Activated CD4-positive, alpha-beta T cell treated with anti-CD3 and anti-CD28 coated beads, Interleukin-2, amount 50 U/mL, for 1 hour (primary cell): Measurements from ENCODE around the gene ARHGAP8.
"Not testable (repeated sequence)": the region's sequence is repeated elsewhere in the genome, so short reads cannot be mapped to it uniquely, and the experiment has no call there.

Experiments used
- DNase-seq: peaks from one replicate; pipeline ENCODE4 v3.0.0-alpha.2; 2020

The ARHGAP8 gene

DNA sequence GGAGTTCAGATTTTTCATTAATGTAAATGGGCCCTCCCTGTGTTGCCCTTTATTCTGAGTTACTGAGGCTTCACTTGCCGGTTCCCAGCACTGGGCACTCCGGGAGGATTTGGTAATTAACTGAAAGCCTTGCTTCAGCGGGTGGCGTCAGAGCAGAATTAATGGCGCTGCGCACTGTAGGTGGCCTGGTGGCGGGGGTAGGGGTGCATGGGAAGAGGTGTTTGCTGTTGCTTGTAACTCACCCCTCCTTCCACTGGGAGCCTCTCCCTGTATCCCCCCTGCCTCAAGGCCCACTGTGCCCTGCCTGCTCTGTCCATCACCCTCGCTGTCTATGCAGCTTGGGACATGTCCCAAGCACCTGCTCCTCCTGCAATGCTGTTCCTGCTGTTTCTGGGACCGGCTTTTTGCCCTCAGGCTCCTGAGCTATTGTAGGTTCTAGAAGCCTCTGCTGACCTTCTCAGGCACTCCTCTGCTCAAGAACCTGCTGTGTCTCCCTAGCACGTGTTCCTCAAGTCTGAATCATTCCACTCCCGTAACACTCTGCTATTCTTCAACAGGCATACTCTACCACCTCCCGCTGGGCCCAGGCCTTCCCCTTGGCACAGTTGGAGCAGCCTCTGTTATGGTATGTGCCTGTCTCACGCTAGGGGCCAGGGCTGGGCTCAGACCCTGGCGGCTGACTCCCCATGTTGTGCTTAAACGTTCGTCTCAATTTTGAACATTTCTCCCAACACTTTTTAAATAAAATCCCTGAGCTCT, 24.4 kb downstream of the ARHGAP8 start:
- DNase-seq: no peak

DNA sequence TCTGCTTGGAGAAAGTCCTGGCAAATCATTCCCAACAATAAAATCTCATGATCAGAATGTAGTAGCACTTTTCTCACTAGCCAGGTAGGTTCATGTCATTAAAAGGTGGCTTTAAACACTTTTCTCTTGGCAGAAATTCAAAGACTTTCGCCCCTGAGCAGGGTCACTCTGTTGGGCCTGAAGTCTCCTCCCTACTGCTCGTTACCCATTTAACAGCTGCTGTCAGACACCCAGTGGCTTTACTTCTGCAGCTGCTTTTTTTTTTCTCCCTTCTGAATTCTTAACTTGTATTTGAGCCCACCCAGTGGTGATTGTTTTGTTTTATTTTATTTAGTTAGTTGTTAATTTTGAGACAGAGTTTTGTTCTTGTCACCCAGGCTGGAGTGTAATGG, 25.0 kb downstream of the ARHGAP8 start:
- DNase-seq: no peak

DNA sequence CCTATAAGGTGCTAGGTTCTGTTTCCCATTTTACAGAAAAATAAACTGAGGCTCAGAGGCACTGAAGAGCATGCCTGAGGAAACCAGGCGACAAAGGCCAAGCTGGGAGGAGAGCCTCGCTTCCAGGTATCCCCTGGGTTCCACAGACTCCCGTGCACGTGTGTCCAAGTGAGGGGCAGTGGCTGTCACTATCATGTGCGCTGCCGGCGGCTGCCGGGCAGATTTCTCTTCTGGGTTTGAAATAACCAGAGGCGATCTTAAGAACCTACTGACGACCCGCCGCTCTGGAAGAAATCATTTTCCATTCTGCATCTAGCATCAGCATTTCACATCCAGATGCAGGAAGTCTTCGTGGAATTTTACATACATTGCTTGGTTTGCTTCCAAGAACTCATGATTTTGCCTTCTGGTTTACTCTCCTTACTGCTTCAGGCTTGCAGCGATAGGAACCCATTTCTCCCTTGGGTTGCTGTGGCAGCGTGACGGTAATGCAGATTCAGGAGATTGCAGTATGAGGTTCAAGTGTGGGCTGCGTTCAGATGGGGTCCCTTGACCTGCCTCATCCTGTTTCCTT, 28.6 kb downstream of the ARHGAP8 start:
- DNase-seq: no peak

DNA sequence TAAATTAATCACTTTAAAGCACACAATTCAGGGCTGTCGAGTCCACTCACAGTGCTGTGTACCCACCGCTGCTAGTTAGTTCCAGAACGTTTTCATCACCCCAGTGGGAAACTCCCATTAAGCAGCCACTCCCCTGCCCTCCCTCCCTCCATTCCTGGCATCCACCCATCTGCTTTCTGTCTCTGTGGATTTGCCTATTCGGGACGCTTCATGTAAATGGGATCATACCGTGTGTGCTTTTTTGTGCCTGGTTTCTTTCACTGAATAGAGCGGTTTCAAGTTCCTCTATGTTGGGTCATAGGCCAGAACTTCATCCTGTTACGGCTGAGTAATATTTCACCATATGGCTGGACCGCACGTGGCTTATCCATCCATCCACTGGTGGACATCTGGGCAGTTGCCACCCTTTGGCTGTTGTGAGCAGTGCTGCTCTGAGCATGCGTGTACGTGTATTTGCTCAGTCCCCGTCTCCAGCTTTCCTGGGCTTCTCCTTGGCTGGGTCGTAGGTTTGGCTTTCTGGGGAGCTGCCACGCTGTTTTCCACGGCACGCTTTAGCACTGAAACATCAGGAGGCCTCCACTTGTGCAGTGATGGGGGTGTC, 30.1 kb downstream of the ARHGAP8 start:
- DNase-seq: no peak

DNA sequence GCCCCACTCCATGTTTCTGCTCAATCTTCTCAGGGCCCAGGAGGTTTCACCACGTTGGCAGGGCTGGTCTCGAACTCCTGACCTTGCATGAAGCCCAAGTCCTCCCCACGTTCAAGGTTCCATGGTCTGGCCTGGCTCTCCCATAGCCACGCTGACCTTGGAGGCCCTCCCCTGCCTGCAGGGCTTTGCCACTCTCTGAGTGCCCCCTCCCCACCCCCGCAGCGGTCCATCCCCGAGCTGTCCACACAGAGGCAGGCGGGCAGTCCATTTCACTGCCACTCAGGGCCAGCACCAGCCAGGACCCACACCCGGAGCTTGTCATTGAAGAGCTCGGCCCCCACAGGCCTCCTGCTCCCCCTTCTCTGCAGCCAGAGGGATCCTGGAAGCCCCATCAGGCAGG, 30.7 kb downstream of the ARHGAP8 start:
- no peak for DNase-seq

DNA sequence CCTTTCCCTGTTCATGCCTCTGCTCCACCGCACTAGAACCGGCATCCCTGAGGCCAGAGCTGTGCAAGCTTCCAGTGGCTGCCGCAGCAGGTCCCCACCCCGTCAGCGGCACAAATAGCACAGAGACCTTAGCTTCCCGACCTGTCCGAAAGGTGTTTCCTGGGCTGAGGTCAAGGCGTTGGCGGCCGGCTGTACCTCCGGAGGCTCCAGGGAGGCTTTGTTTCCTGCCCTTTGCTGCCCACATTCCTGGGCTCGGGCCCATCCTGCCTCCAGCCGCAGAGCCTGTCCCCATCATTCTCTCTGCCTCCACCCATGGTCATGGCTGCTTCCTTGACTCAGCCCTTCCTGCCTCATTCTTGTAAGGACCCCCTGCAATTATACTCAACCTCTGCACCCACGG, 31.2 kb downstream of the ARHGAP8 start:
- no peak for DNase-seq

DNA sequence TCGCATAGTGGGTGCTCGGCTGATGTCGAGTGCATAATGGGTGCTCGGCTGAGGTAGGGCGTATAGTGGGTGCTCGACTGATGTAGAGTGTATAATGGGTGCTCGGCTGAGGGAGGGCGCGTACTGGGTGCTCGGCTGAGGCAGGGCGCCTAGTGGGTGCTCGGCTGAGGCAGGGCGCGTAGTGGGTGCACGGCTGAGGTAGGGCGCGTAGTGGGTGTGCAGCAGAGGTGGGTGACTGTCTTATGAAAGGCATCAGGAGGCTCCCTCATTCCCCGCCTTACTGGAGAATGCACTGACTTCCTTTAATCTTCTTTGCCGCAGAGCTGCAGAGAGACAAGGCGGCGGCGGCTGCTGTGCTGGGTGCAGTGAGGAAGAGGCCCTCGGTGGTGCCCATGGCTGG, 33.8 kb downstream of the ARHGAP8 start:
- no peak for DNase-seq

GRCh38 chr22:44786610-44787009, 34.2 kb downstream of the ARHGAP8 start:
- DNase-seq: no peak

DNA sequence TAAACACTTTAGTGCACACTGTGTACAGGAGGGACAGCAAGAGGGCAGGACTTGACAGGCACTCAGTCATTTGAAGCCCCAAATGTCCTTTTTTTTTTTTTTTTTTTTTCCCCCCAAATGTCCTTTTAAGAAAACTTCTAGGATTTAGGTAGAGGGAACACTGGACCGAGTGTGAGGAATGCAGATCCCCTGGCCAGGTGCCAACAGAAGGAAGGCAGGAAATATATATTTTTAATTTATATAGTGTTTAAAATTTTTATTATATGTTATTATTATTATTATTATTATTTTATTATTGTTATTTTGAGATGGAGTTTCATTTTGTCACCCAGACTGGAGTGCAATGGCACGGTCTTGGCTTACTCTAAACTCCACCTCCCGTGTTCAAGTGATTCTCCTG, 35.5 kb downstream of the ARHGAP8 start:
- DNase-seq: no peak

DNA sequence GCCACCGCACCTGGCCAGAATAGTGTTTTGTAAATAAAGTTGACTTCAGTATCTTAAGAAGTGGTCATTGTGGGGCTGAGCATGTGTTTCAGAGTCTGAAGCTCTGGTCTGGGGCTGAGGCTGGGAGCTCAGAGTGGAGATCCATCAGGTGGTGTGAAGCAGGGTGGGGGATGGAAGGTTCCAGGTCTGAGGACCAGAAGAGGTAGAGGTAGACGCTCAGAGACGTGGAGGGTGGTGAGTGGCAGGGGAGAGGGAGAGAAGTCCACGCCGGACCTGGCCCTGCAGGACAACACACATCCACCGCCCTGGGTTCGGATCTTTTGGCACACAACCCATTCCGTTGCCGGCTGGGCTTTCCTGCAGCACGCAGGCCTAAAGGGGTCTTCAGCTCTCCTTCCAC, 40.7 kb downstream of the ARHGAP8 start:
- DNase-seq: no peak

DNA sequence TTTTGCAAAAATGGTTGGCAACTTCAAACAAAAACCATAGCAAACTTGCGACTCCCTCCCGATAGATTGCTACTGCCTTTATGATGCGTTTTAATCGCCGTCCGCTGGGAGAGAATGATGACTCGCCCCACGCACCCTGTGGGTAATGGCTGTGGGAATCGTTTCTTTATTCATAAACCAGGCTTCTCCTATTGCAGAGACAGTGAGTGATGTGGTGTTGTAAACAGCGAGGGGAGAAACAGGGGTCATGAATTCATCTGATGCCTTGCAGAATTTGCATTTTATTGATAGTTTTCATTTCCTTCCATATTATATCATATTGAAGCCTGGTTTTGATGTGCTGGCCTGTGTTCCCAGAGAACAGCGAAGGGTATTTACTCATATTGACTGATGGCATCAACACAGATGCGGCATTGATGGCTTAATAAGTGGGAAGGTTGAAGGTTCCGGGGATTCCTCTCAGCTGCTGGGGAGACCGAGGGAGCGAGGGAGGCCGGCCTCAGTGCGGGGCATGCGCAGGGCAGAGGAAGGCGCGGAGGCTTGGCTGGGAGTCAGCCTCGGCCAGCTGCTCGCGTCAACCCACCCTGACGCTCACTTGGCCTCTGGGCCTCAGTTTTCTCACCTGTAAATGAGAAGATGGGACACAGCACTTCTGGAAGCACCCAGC, 41.3 kb downstream of the ARHGAP8 start:
- DNase-seq: no peak

DNA sequence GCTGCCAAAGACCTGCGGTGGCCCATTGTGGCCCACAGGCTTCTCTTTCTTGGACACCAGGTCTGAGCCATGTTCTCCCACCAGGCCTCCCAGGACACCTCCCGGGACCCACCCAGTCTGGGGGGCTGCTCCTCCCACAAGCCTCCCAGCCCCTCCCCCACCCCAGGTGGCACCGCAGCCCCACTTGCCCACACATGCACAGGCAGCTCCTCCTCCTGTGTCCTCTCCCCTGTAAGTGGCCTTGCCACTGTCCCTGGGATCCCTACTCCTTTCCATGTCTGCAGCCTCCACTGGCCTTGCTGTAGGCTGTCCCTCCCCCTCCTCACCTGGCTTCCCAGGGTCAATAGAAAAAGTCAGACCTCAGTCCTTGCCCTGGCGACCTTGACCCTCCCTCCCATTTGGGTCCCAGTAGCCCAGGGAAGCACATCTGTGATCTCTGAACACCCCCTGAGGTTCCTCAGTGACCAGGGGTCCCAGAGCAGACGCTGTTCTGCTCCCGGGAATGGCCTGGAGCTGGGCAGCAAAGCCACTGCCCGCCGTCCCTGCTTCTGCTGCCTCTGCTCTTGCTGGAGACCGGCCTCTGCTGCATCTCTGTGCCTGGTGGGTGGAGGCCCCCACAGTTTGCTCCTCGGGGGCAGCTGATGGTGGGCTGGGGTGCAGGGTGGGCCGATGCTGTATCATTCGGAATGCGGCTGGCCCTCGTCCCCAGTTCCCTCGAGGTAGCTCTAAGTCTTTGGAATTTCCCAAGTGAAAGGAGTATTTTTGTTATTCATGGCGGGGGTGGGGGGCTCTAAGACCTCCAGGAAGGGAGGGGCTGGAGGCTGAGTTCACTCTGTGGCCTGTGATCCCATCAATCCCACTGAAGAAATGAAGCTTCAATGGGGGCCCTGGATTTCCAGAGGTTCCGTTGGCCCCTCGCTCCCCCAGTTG, 43.6 kb downstream of the ARHGAP8 start:
- no peak for DNase-seq

- no peak for DNase-seq
Measured at GRCh38 chr22:44797181-44797725, 44.9 kb downstream of the ARHGAP8 start.

DNA sequence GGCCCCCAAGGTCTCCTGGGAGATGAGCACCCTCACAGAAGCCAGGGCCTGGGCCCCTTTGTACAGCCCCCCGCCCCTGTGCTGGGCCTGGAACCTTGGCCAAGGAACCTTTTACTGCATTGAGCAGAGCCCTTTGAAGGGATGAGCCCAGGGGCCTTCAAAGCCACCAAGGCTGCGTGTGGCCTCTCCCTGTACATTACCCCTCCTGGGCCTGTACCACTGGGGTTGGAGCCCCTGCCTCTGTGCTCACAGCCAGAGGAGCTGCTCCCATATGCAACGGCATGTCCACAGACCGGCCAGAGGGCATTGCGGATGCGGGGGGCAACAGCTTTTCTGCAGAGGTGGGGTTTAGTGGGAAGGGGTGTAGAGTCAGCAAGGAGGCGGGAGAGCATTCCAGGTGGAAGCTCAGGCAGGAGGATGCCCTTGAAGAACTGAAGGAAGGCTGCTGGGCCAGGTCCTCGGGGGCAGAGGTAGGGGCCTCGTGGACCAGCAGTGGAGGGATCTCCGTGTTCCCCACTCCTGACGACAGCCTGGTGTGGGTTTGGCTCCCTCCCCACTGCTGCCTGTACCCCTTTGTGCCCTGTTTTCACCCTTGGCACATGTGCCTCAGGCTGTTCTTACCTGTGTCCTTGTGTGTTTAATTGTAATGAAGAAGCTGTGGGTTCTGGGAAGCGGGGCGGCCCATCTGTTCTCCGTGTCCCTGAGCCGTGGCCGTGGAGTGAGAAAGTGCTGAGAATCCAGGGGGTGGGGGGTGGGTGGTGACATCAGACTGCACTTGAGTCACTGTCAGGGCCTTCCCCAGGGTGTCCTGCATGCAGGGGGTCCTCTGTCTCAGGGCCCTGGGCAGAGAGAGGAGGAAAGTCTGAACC, 46.9 kb downstream of the ARHGAP8 start:
- no peak for DNase-seq

DNA sequence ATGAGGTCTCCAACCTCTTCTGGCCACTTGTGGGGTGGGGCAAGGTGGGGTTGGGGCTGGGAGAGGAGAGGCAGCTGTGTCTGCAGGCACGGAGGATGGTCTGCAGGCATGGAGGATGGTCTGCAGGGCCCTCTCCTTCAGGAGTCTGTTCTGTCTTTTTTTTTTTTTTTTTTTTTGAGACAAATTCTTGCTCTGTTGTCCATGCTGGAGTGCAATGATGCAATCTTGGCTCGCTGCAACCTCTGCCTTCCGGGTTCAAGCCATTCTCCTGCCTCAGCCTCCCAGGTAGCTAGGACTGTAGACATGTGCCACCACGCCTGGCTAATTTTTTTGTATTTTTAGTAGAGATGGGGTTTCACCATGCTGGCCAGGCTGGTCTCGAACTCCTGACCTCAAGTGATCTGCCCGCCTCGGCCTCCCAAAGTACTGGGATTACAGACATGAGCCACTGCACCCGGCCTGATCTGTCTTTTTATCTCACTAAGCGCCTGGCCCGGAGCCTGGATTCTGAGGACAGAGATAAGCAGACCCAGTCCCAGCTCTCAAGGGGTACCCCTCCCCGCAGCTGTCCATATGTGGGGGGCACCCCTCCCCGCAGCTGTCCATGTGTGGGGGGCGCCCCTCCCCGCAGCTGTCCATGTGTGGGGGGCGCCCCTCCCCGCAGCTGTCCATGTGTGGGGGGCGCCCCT, 47.7 kb downstream of the ARHGAP8 start:
- DNase-seq: not testable (repeated sequence)

GRCh38 chr22:44801476-44801875, 49.1 kb downstream of the ARHGAP8 start:
- no peak for DNase-seq

- DNase-seq: no peak
Measured at GRCh38 chr22:44802071-44802700, 49.8 kb downstream of the ARHGAP8 start.

DNA sequence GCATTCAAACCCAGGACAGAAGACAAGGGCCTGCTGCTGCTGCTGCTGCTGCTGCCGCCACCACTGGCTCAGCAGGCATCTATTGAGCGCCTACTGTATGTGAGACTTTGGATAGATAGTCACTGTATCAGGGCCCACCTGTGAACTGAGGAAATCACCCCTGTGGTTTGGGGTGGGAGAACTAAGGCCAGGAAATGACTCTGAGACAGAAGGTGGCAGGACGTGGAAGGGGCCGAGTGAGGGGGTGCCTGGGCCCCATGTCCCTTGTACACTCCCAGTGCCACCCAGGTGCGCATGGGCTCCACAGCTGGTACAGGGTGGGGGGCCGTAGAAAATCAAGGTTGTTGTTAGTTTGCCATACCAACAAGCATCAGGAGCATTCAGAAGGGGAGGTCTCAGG, 50.6 kb downstream of the ARHGAP8 start:
- DNase-seq: no peak

GRCh38 chr22:44804327-44804726, 52.0 kb downstream of the ARHGAP8 start:
- DNase-seq: no peak

- no peak for DNase-seq
Measured at GRCh38 chr22:44805711-44806110, 53.3 kb downstream of the ARHGAP8 start.
